ENCODE results near the gene RNF224.
"Not testable (repeated sequence)": the region's sequence is repeated elsewhere in the genome, so short reads cannot be mapped to it uniquely, and the experiment has no call there.

Gene RNF224

DNA sequence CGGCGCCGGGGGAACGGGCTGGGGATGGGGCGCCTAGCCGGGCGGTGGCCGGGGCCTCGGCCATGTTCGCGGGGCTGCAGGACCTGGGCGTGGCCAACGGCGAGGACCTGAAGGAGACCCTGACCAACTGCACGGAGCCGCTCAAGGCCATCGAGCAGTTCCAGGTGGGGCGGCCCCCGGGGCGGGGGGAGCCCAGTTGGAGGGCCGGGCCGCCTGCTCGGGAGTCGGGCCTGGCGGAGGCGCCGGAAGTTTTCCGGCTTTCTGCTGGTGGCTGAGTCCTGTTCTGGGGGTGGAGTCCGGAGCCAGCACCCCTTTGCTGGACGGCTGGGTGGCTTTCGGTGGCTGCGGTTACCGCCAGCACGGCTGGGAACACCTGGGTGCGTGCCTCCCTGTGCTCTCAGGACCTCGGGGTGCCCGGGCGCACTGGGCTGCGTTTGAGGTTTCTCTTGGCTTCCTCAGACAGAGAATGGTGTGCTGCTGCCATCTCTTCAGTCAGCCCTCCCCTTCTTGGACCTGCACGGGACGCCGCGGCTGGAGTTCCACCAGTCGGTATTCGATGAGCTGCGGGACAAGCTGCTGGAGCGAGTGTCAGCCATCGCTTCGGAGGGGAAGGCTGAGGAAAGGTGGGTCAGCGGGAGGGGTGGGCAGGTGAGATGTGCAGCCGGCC, 28.3 kb downstream of the RNF224 start:
- DNase-seq (ENCODE audit: insufficient read length, low spot score) = no peak
- TF ChIP-seq POLR2A (IDR thresholded peaks at IDR 0.05; ENCODE audit: low read depth, low read length) (no peak), POU2F2 (IDR thresholded peaks at IDR 0.05; ENCODE audit: low read depth, low read length) (no peak), POLR2AphosphoS5 (IDR thresholded peaks at IDR 0.05; ENCODE audit: low read depth, low read length) (no peak), SPI1 (IDR thresholded peaks at IDR 0.05; ENCODE audit: low read depth, low read length) (no peak), TAF1 (IDR thresholded peaks at IDR 0.05; ENCODE audit: low read depth, low read length) (no peak), PAX5 (IDR thresholded peaks at IDR 0.05; ENCODE audit: insufficient read depth, low read length, severe bottlenecking) (no peak)
- peak; percentile 62 for FAIRE-seq

DNA sequence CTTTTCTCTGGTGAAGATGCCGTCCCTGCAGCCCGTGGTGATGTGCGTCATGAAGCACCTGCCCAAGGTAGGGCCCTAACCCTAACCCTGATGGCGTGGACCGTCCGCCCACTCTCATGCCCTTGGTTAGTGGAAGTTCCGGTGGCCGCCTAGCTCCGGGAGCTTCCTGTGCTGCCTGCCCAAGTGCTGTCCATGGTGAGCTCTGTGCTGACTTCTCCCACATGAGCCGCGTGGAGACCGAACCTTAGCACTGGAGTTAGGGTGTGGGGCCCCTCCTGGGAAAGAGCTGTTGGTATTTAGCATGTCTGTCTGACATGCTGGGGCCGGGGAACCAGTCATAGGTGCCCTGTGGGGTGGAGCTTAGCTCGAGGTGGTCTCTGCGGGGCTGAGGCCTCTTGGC, 29.1 kb downstream of the RNF224 start:
- DNase-seq (ENCODE audit: insufficient read length, low spot score) = no peak
- no peak for FAIRE-seq

DNA sequence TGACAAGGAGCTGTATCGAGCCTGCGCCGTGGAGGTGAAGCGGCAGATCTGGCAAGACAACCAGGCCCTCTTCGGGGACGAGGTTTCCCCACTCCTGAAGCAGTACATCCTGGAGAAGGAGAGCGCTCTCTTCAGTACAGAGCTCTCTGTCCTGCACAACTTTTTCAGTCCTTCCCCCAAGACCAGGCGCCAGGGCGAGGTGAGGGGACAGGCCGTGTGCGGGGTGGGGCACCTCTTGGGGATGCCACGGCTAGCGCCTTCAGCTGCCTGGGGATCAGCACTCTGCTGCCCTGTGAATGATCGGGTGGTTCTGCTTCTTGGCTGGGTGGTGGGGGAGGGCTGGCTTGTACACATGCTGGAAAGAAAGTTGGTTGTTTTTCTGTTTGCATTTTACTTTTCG, 29.6 kb downstream of the RNF224 start:
- no peak for TF ChIP-seq POLR2A (IDR thresholded peaks at IDR 0.05; ENCODE audit: low read depth, low read length)
- no peak for TF ChIP-seq POU2F2 (IDR thresholded peaks at IDR 0.05; ENCODE audit: low read depth, low read length)
- no peak for TF ChIP-seq POLR2AphosphoS5 (IDR thresholded peaks at IDR 0.05; ENCODE audit: low read depth, low read length)
- TF ChIP-seq PAX5 (IDR thresholded peaks at IDR 0.05; ENCODE audit: insufficient read depth, low read length, severe bottlenecking) = no peak
- TF ChIP-seq TAF1 (IDR thresholded peaks at IDR 0.05; ENCODE audit: low read depth, low read length) = no peak
- TF ChIP-seq SPI1 (IDR thresholded peaks at IDR 0.05; ENCODE audit: low read depth, low read length) = no peak
- FAIRE-seq (no peak), DNase-seq (ENCODE audit: insufficient read length, low spot score) (no peak)

More for the DNA sequence above, 29.1 kb downstream of the RNF224 start:
- TF ChIP-seq SPI1 (IDR thresholded peaks at IDR 0.05; ENCODE audit: low read depth, low read length) (no peak), POLR2AphosphoS5 (IDR thresholded peaks at IDR 0.05; ENCODE audit: low read depth, low read length) (no peak), POLR2A (IDR thresholded peaks at IDR 0.05; ENCODE audit: low read depth, low read length) (no peak), TAF1 (IDR thresholded peaks at IDR 0.05; ENCODE audit: low read depth, low read length) (no peak), POU2F2 (IDR thresholded peaks at IDR 0.05; ENCODE audit: low read depth, low read length) (no peak), PAX5 (IDR thresholded peaks at IDR 0.05; ENCODE audit: insufficient read depth, low read length, severe bottlenecking) (no peak)

DNA sequence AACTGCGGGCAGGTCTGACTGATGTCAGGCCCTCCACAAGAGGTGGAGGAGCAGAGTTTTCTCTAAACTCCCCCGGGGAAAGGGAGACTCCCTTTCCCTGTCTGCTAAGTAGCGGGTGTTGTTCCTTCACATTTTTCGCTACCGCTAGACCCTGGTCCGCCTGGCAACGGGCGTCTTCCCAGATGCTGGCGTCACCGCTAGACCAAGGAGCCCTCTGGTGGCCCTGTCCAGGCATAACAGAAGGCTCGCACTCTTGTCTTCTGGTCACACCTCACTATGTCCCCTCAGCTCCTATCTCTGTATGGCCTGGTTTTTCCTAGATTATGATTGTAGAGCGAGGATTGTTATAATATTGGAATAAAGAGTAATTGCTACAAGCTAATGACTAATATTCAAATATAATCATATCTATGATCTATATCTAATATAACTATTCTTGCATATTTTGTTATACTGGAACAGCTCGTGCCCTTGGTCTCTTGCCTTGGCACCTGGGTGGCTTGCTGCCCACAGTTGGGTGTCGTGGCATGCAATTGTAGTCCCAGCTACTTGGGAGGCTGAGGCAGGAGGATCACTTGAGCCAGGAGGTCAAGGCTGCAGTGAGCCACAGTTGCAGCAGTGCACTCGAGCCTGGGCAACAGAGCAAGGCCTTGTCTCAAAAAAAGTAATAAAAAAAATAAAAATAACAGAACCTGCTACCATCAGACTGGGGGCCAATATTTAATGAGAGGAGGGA, 35.0 kb downstream of the RNF224 start:
- not testable (repeated sequence) for DNase-seq (ENCODE audit: insufficient read length, low spot score)
- peak; percentile 40 for FAIRE-seq

DNA sequence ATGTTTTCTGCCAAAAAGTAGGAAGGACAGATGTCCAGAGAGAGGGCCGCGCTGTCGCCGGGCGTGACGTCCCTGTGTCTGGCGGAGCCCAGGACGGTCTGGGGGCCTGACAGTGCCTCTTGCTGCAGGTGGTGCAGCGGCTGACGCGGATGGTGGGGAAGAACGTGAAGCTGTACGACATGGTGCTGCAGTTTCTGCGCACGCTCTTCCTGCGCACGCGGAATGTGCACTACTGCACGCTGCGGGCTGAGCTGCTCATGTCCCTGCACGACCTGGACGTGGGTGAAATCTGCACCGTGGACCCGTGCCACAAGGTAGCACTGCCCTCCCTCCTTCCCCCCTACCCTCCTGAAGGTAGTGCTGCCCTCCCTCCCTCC, 35.6 kb downstream of the RNF224 start:
- DNase-seq (ENCODE audit: insufficient read length, low spot score) (no peak), FAIRE-seq (no peak)
- TF ChIP-seq POU2F2 (IDR thresholded peaks at IDR 0.05; ENCODE audit: low read depth, low read length) = no peak
- no peak for TF ChIP-seq TAF1 (IDR thresholded peaks at IDR 0.05; ENCODE audit: low read depth, low read length)
- no peak for TF ChIP-seq POLR2A (IDR thresholded peaks at IDR 0.05; ENCODE audit: low read depth, low read length)
- no peak for TF ChIP-seq PAX5 (IDR thresholded peaks at IDR 0.05; ENCODE audit: insufficient read depth, low read length, severe bottlenecking)
- no peak for TF ChIP-seq POLR2AphosphoS5 (IDR thresholded peaks at IDR 0.05; ENCODE audit: low read depth, low read length)
- no peak for TF ChIP-seq SPI1 (IDR thresholded peaks at IDR 0.05; ENCODE audit: low read depth, low read length)

DNA sequence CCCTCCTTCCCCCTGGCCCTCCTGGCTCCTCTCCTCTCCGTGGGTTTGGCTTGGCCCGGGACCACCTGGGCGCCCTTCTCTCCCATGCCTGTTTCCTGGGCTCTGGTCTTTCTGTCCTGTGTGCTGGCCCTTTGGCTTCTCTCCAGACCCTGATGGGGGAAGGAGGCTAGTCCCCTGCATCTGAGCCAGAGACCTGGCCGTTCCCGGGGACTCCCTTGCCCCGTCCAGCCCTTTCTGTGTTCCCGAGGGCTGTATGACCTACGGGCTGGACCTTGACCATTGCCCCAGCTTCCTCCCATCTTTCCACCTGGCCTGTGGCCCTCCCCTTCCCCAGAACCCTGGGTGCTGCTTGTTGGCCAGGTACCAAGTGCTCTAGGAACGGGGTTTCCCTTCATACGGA, 36.2 kb downstream of the RNF224 start:
- no peak for FAIRE-seq
- TF ChIP-seq SPI1 (IDR thresholded peaks at IDR 0.05; ENCODE audit: low read depth, low read length) (no peak), POLR2A (IDR thresholded peaks at IDR 0.05; ENCODE audit: low read depth, low read length) (no peak), PAX5 (IDR thresholded peaks at IDR 0.05; ENCODE audit: insufficient read depth, low read length, severe bottlenecking) (no peak), TAF1 (IDR thresholded peaks at IDR 0.05; ENCODE audit: low read depth, low read length) (no peak)
- DNase-seq (ENCODE audit: insufficient read length, low spot score) = no peak

DNA sequence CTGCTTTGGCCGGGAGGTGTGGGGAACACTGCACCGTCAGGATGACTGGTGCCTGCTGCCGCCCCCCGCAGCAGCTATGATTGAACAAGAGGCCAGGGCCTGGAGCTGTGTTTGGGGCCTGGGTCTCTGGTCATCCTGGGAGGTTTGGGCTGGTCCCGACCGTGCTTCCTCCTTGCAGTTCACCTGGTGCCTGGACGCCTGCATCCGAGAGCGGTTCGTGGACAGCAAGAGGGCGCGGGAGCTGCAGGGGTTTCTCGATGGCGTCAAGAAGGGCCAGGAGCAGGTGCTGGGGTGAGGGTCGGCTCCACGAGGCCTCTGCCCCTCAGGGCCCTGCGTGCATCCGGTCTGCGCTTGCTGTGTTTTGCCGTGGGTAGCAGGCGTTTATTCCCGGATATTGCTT, 36.8 kb downstream of the RNF224 start:
- FAIRE-seq = no peak
- no peak for TF ChIP-seq SPI1 (IDR thresholded peaks at IDR 0.05; ENCODE audit: low read depth, low read length)
- no peak for TF ChIP-seq POLR2A (IDR thresholded peaks at IDR 0.05; ENCODE audit: low read depth, low read length)
- TF ChIP-seq PAX5 (IDR thresholded peaks at IDR 0.05; ENCODE audit: insufficient read depth, low read length, severe bottlenecking) = no peak
- TF ChIP-seq TAF1 (IDR thresholded peaks at IDR 0.05; ENCODE audit: low read depth, low read length) = no peak
- no peak for TF ChIP-seq POLR2AphosphoS5 (IDR thresholded peaks at IDR 0.05; ENCODE audit: low read depth, low read length)
- DNase-seq (ENCODE audit: insufficient read length, low spot score) = no peak

DNA sequence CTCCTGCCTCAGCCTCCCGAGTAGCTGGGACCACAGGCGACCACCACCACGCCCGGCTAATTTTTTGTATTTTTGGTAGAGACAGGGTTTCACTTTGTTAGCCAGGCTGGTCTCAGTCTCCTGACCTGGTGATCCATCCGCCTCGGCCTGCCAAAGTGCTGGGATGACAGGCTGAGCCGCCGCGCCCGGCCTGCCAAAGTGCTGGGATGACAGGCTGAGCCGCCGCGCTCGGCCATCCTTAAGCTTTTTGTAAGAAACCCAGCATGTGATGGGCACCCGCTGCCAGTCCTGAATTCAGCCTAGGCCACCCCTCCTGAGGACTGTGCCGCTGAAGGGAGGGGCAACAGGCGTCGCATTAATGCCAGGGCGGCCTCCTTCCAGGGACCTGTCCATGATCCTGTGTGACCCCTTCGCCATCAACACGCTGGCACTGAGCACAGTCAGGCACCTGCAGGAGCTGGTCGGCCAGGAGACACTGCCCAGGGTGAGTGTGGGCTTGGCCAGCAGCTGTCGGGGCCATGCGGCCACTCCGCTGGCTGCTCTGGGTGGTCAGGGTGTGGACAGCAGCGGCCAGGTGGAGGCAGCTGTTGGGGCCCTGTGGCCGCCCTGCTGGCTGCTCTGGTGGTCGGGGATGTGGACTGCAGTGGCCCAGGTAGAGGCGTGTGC, 38.3 kb downstream of the RNF224 start:
- FAIRE-seq (no peak), DNase-seq (ENCODE audit: insufficient read length, low spot score) (no peak)
- TF ChIP-seq TAF1 (IDR thresholded peaks at IDR 0.05; ENCODE audit: low read depth, low read length) (no peak), POU2F2 (IDR thresholded peaks at IDR 0.05; ENCODE audit: low read depth, low read length) (no peak), PAX5 (IDR thresholded peaks at IDR 0.05; ENCODE audit: insufficient read depth, low read length, severe bottlenecking) (no peak), POLR2A (IDR thresholded peaks at IDR 0.05; ENCODE audit: low read depth, low read length) (no peak), SPI1 (IDR thresholded peaks at IDR 0.05; ENCODE audit: low read depth, low read length) (no peak), POLR2AphosphoS5 (IDR thresholded peaks at IDR 0.05; ENCODE audit: low read depth, low read length) (no peak)

DNA sequence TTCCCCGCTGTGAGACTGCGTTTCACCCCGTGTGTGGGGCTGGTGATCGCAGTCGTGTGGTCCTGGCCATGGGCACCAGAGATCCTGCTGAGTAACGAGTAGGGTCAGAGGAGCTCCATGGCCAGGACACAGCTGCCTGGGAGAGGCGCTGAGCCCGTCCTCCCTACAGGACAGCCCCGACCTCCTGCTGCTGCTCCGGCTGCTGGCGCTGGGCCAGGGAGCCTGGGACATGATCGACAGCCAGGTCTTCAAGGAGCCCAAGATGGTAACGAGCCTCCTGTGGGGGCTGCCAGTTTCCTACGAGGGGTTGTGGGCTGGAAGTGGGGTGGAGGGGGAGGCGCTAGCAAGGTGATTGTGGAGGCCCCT, 38.8 kb downstream of the RNF224 start:
- DNase-seq (ENCODE audit: insufficient read length, low spot score) (no peak), FAIRE-seq (no peak)
- TF ChIP-seq POLR2A (IDR thresholded peaks at IDR 0.05; ENCODE audit: low read depth, low read length) (no peak), POU2F2 (IDR thresholded peaks at IDR 0.05; ENCODE audit: low read depth, low read length) (no peak), SPI1 (IDR thresholded peaks at IDR 0.05; ENCODE audit: low read depth, low read length) (no peak), POLR2AphosphoS5 (IDR thresholded peaks at IDR 0.05; ENCODE audit: low read depth, low read length) (no peak), TAF1 (IDR thresholded peaks at IDR 0.05; ENCODE audit: low read depth, low read length) (no peak), PAX5 (IDR thresholded peaks at IDR 0.05; ENCODE audit: insufficient read depth, low read length, severe bottlenecking) (no peak)
